GM12891 (cell line): ENCODE results near the gene ALOX12B.

Experiments used
- PAX5 ChIP-seq: IDR thresholded peaks from 2 replicates; pipeline ENCODE4 v1.6.1; 2011; ENCODE audit warnings: low read length, moderate library complexity, mild to moderate bottlenecking; ENCODE audit not compliant: insufficient read depth, severe bottlenecking
- POLR2A ChIP-seq: IDR thresholded peaks from 2 replicates; pipeline ENCODE4 v1.6.1; 2011; ENCODE audit warnings: low read depth, low read length, control low read depth
- POLR2AphosphoS5 ChIP-seq: IDR thresholded peaks from 2 replicates; pipeline ENCODE4 v1.6.1; 2011; ENCODE audit warnings: low read depth, low read length, control low read depth
- POU2F2 ChIP-seq: IDR thresholded peaks from 2 replicates; pipeline ENCODE4 v1.6.1; 2011; ENCODE audit warnings: low read depth, mild to moderate bottlenecking, control low read depth, low read length, moderate library complexity
- SPI1 ChIP-seq: IDR thresholded peaks from 2 replicates; pipeline ENCODE4 v1.6.1; 2011; ENCODE audit warnings: low read depth, low read length, control low read depth
- TAF1 ChIP-seq: IDR thresholded peaks from 2 replicates; pipeline ENCODE4 v1.6.1; 2011; ENCODE audit warnings: low read depth, low read length, control low read depth

- TF ChIP-seq POLR2AphosphoS5 (no peak), PAX5 (no peak), POLR2A (no peak), TAF1 (no peak), SPI1 (no peak), POU2F2 (no peak)
These were observed 3.3 kb downstream of the ALOX12B start for GRCh38 chr17:8084250-8084649.
